ENCODE results near the gene ABCB8. TPM values are rescaled to one million over a fixed set of nuclear protein-coding genes. Genes with fewer than 3 reads are reported as not detected.
A peak's percentile ranks its signal among the peaks of the same experiment; 100 is the strongest.

ABCB8 gene
- total RNA-seq, 4 donors from 2014 or later, result 22.9 to 35.2 (median 27.6) TPM

DNA sequence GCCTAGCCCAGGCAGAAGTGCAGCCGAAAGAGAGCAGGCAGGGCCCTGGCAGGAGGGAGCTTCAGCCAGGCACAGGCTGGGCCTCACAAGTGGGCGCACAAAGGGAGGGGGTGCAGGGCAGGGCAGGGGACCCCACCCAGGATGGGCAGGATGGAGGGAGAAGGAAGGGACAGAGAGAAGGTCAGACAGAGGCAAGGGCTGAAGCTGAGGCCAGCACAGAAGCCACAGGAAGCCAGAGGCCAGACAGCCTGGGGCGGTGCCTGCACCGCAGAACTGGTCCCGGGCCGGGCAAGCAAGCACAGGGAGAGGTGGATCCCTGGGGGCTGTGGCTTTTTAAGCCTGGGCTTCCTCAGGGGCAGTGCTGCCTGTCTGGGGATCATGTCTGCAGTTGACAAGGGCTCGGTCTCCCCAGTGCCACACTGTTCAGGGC lies 20.8 kb upstream of the ABCB8 start:
- DNase-seq (ENCODE audit: low spot score in 2 of 2), result no peak
- H3K4me3 ChIP-seq (ENCODE audit: low read depth, poor library complexity, severe bottlenecking), result no peak overlapping the region
- WGBS, 2 donors, result 73 to 88% methylated on average over 7 of the region's 7 CpGs
- intact Hi-C loops (cut with DNase I; ENCODE audit: low total_unique reads), result no loop called here
- no peak for TF ChIP-seq POLR2A (IDR thresholded peaks at IDR 0.05)

DNA sequence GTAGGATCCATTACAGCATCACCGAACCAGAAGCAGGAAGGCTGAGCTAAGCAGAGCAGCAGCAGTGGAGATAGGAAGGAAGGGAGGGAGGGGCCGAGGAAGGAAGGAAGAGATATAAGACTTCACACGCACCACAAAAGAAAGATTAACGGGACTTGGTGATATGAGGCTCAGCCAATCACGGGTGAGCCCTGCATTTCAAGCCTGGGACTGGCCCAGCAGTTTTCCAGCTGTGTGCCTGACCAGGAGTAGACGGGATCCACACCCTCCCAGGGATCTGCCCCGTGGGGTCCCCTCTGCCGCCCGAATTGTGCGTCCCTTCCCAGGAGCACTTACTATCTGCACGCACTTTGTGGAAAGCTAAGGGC lies 20.1 kb upstream of the ABCB8 start:
- intact Hi-C loops (cut with DNase I; ENCODE audit: low total_unique reads), result no loop called here
- TF ChIP-seq, protein P1, sequence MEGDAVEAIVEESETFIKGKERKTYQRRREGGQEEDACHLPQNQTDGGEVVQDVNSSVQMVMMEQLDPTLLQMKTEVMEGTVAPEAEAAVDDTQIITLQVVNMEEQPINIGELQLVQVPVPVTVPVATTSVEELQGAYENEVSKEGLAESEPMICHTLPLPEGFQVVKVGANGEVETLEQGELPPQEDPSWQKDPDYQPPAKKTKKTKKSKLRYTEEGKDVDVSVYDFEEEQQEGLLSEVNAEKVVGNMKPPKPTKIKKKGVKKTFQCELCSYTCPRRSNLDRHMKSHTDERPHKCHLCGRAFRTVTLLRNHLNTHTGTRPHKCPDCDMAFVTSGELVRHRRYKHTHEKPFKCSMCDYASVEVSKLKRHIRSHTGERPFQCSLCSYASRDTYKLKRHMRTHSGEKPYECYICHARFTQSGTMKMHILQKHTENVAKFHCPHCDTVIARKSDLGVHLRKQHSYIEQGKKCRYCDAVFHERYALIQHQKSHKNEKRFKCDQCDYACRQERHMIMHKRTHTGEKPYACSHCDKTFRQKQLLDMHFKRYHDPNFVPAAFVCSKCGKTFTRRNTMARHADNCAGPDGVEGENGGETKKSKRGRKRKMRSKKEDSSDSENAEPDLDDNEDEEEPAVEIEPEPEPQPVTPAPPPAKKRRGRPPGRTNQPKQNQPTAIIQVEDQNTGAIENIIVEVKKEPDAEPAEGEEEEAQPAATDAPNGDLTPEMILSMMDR (IDR thresholded peaks at IDR 0.05), result no peak
- no peak for TF ChIP-seq POLR2A (IDR thresholded peaks at IDR 0.05)
- 33 to 45% methylated on average over 11 of the region's 11 CpGs for WGBS, 2 donors
- no peak overlapping the region for H3K4me3 ChIP-seq (ENCODE audit: low read depth, poor library complexity, severe bottlenecking)
- DNase-seq (ENCODE audit: low spot score in 2 of 2), result no peak

DNA sequence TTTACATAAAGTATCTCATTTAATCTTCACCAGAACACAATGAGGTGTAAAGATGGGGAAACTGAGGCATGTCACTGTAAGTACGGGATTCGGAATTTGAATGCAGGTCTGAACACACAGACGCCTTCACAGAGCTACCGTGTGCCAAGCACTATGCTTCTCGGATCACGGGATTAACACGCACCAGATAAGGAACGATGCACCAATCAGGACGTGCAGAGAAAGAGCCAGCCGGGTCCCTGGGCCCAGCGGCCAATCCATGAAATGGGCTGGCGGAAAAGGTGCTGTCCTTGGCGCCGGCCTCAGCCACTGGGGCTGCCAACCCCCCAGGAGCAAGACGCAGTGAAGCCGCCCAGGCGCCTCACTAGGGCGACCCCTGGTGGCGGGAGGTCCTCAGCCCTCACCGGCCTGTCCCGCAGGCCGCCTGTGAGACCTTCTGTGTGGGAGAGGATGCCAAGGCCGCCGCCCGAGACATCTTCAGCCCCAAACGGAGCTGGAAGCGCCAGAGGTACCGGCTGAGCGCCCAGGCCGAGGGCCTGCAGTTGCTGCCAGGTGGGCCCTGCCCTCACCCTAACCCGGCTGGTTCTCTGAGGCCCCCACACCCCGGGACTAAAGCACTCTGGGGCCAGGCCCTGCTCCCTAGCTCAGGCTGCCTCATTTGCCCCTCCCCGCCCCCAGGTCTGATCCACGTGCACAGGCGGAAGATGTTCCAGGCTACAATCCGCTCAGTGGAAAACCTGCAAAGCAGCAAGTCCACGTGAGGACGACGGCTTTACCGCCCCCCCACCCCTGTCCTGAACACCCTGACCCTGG lies 19.5 kb upstream of the ABCB8 start:
- no peak for TF ChIP-seq POLR2A (IDR thresholded peaks at IDR 0.05)
- TF ChIP-seq, protein P1 (IDR thresholded peaks at IDR 0.05), result peak in 1 of 3 donors; percentile 55
- intact Hi-C loops (cut with DNase I; ENCODE audit: low total_unique reads), result no loop called here
- 46 to 48% methylated on average over 20 to 24 of the region's 40 CpGs for WGBS, 2 donors
- no peak overlapping the region for H3K4me3 ChIP-seq (ENCODE audit: low read depth, poor library complexity, severe bottlenecking)
- peak in 1 of 2 donors; percentile 92 for DNase-seq (ENCODE audit: low spot score in 2 of 2)

DNA sequence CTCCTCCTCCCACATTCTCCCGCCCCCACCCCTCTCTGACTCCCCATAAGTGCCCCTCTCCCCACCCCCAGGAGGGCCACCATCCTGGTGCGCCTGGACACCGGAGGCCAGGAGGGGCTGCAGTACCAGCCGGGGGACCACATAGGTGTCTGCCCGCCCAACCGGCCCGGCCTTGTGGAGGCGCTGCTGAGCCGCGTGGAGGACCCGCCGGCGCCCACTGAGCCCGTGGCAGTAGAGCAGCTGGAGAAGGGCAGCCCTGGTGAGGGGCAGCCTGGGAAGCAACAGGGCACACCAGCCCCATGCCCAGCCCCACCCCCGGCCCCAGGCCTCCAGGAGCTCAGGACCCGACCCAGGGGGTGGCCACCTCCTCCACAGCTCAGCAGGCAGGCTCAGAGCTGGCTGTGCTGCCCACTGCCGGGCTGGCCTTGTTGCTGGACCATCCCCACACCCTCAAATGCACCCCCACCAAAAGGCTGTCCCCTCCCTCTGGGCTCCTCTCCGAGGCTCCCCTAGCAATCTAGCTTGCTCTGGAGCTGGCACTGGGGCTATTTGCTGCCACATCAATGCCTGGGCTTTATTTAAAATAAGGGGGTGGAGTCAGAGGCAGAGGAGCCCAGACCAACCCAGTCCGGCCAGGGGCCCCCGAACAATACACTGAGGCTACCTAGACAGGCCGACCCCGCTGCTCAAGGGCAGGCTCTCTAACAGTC lies 18.8 kb upstream of the ABCB8 start:
- TF ChIP-seq POLR2A (IDR thresholded peaks at IDR 0.05), result no peak
- TF ChIP-seq, protein P1 (IDR thresholded peaks at IDR 0.05), result no peak
- intact Hi-C loops (cut with DNase I; ENCODE audit: low total_unique reads), result no loop called here
- no peak overlapping the region for H3K4me3 ChIP-seq (ENCODE audit: low read depth, poor library complexity, severe bottlenecking)
- DNase-seq (ENCODE audit: low spot score in 2 of 2), result no peak
- WGBS, 2 donors, result 56 to 60% methylated on average over 9 to 13 of the region's 22 CpGs

DNA sequence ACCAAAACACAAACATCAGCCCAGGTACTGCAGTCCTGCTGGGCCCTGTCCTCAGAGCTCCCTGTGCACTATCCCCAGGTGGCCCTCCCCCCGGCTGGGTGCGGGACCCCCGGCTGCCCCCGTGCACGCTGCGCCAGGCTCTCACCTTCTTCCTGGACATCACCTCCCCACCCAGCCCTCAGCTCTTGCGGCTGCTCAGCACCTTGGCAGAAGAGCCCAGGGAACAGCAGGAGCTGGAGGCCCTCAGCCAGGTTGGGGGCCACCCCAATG lies 18.3 kb upstream of the ABCB8 start:
- no peak for TF ChIP-seq POLR2A (IDR thresholded peaks at IDR 0.05)
- TF ChIP-seq, protein P1 (IDR thresholded peaks at IDR 0.05), result no peak
- intact Hi-C loops (cut with DNase I; ENCODE audit: low total_unique reads), result no loop called here

DNA sequence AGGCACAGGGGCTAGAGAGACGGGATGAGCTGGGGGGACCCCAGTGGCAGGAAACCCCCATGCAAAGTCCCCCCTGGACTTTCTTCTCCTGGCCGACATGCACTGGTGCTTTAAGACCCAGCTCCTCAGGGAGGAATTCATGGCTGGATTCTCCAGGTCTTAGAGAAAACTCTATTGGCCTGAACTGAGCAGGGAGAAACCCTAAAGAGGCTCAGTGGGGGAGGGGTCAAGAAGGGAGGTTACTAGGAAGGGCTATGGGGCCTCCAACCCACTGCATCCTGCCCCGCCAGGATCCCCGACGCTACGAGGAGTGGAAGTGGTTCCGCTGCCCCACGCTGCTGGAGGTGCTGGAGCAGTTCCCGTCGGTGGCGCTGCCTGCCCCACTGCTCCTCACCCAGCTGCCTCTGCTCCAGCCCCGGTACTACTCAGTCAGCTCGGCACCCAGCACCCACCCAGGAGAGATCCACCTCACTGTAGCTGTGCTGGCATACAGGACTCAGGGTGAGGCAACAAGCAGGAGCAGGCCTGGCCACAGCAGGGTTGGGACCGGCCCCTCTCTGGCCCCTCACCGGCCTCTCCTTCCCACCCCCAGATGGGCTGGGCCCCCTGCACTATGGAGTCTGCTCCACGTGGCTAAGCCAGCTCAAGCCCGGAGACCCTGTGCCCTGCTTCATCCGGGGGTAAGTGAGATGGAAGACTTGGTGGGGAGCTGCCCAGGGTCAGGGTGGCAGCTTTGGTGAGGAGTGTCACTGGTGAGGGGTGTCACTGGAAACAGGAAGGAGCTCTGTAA lies 17.7 kb upstream of the ABCB8 start:
- 20 to 33% methylated on average over 13 to 18 of the region's 18 CpGs for WGBS, 2 donors
- no peak for DNase-seq (ENCODE audit: low spot score in 2 of 2)
- intact Hi-C loops (cut with DNase I; ENCODE audit: low total_unique reads), result no loop called here
- TF ChIP-seq, protein P1 (IDR thresholded peaks at IDR 0.05), result no peak
- TF ChIP-seq POLR2A (IDR thresholded peaks at IDR 0.05), result no peak
- H3K4me3 ChIP-seq (ENCODE audit: low read depth, poor library complexity, severe bottlenecking), result no peak overlapping the region

More for the DNA sequence above, 18.3 kb upstream of the ABCB8 start:
- no peak overlapping the region for H3K4me3 ChIP-seq (ENCODE audit: low read depth, poor library complexity, severe bottlenecking)
- no peak for DNase-seq (ENCODE audit: low spot score in 2 of 2)
- WGBS, 2 donors, result 16 to 80% methylated on average over 1 to 7 of the region's 7 CpGs
